OCI-LY1 (cell line): ENCODE results near the gene GRAMD1B.

ENCODE experiments used
- EZH2 ChIP-seq: fragments of 200-600 bp; sonication (generic), shearing (Covaris generic); IDR thresholded peaks from 2 replicates; pipeline ENCODE4 v1.8.0; 2017; ENCODE audit warnings: borderline replicate concordance, mixed run types, mild to moderate bottlenecking, antibody characterized with exemption, low read length, moderate library complexity, mixed read lengths
- TF ChIP-seq, protein P1 (sequence below): fragments of 200-600 bp; sonication (generic), shearing (Covaris generic); IDR thresholded peaks from 2 replicates; pipeline ENCODE4 v1.5.1; 2017; ENCODE audit warnings: mild to moderate bottlenecking, antibody characterized with exemption, low read length, moderate library complexity, mixed read lengths

DNA sequence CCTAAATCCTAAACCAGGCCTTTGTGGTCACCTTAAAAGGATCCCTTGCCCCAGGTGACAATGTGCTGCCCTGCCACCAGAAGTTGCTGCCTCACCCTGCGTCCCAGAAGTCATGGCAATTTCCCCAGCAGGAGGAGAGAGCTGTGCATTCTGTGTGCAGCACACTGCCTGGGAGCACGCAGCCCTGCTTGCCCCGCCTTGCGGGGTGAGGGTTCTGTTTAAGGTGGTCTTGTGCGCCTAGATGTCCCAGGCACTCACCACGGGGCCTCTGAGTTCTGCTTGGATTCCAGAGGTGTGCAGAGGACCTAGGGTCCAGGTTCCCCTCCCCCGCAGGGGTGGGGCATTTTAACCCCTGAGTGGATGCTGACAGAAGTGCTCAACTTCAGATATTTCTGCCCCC is 95.0 kb downstream of the GRAMD1B start:
- TF ChIP-seq EZH2 = no peak
- TF ChIP-seq, protein P1, sequence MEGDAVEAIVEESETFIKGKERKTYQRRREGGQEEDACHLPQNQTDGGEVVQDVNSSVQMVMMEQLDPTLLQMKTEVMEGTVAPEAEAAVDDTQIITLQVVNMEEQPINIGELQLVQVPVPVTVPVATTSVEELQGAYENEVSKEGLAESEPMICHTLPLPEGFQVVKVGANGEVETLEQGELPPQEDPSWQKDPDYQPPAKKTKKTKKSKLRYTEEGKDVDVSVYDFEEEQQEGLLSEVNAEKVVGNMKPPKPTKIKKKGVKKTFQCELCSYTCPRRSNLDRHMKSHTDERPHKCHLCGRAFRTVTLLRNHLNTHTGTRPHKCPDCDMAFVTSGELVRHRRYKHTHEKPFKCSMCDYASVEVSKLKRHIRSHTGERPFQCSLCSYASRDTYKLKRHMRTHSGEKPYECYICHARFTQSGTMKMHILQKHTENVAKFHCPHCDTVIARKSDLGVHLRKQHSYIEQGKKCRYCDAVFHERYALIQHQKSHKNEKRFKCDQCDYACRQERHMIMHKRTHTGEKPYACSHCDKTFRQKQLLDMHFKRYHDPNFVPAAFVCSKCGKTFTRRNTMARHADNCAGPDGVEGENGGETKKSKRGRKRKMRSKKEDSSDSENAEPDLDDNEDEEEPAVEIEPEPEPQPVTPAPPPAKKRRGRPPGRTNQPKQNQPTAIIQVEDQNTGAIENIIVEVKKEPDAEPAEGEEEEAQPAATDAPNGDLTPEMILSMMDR = no peak
